HG02642 (cell line): ENCODE measurements around the gene NFIC.
"Not testable (repeated sequence)": the region's sequence is repeated elsewhere in the genome, so short reads cannot be mapped to it uniquely, and the experiment has no call there.

Experiments
- ATAC-seq: cut with Tn5 transposase; IDR thresholded peaks from one replicate; pipeline ENCODE4 v1.9.1; 2021; ENCODE audit warnings: mild to moderate bottlenecking; ENCODE audit not compliant: unreplicated experiment, poor library complexity

NFIC gene

DNA sequence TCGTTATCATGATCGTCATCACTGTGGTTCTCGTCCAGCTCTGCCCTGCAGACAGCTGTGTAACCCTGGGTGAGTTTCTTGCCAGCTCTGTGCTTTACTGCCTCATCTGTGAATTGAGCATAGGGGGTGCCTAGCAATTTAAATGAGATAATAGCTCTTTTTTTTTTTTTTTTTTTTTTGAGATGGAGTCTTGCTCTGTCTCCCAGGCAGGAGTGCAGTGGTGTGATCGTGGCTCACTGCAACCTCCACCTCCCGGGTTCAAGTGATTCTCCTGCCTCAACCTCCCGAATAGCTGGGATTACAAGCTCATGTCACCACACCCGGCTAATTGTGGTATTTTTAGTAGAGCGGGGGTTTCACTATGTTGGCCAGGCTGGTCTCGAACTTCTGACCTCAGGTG is 25.5 kb downstream of the NFIC start:
- ATAC-seq = not testable (repeated sequence)

GRCh38 chr19:3392480-3392879 is 26.1 kb downstream of the NFIC start:
- ATAC-seq = no peak

DNA sequence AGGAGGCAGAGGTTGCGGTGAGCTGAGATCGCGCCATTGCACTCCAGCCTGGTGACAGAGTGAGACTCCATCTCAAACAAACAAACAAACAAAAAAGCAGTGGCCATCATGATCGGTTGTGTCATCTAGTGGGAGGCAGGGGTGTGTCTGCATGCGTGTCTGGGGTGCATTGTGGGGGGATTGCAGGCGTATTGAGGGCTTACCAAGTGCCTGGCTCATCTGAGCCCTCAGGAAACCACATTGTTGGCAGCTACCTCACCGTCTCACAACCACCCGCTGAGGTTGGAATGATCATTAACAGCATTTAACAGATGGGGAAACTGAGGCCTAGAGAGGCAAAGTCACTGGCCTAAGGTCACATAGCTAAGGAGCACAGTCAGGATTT is 30.5 kb downstream of the NFIC start:
- no peak for ATAC-seq

DNA sequence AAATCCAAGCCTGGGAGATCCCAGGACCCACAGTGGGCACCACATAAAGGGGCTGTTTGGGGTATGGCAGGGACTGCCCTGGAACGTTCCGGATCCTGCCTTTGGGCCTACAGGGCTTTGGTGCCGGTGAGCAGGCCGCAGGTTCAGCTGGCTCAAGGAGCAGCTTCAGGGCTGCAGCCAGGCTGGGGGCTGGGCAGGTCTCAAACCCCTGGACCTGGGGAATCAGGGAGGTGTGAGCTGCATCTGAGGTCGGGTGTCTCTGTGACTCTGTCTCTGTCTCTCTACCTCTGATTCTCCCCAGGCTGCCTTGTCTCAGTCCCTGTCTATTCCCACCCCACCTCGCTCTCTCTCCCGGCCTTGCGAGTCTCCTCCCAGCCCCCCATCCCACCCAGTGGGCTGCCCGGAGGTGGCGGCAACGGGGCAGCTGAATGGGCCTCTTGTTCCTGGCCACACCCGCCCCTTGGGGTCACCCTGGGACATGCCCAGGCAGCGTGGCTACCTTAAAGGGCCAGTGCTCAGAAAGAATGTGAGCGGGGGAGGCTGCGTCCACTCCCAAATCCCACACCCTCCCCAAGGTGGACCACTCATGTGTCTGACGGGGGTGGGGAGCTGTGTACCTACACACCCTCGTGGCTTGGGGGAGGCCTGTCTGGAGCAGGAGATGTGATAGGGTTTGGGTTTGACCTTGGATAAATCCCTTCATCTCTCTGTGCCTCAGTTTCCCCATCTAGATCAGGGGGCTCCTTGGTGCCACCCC is 31.1 kb downstream of the NFIC start:
- no peak for ATAC-seq

- ATAC-seq = no peak
Observed at GRCh38 chr19:3398114-3398899, 31.9 kb downstream of the NFIC start.

DNA sequence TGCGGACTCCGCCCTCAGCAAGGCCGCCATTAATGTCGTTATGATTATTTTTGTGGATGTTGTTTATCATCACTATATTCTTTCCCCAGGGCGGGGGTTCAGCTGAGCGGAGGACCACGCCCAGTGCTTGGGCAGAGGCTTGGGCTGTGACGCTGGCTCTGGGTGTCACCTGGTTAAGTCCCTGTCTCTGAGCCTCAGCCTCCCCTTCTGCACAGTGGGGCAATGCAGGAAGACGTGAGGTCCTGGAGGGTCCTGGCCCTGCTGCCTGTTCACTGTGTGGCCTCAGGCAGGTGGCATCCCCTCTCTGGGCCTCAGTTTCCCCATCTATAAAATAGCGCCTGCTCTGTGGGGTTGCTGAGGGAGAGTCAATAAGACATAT is 32.5 kb downstream of the NFIC start:
- ATAC-seq = no peak

DNA sequence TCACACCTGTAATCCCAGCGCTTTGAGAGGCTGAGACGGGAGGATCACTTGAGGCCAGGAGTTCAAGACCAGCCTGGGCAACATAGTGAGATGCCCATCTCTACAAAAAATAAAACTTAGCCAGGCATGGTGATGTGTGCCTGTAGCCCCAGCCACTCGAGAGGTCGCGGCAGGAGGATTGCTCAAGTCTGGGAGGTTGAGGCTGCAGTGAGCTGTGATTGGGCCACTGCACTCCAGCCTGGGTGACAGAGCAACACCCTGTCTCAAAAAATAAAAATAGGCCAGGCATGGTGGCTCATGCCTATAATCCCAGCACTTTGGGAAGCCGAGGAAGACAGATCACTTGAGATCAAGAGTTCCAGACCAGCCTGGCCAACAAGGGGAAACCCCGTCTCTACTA is 32.9 kb downstream of the NFIC start:
- not testable (repeated sequence) for ATAC-seq

- no peak for ATAC-seq
Observed at GRCh38 chr19:3401004-3401768, 34.8 kb downstream of the NFIC start.

DNA sequence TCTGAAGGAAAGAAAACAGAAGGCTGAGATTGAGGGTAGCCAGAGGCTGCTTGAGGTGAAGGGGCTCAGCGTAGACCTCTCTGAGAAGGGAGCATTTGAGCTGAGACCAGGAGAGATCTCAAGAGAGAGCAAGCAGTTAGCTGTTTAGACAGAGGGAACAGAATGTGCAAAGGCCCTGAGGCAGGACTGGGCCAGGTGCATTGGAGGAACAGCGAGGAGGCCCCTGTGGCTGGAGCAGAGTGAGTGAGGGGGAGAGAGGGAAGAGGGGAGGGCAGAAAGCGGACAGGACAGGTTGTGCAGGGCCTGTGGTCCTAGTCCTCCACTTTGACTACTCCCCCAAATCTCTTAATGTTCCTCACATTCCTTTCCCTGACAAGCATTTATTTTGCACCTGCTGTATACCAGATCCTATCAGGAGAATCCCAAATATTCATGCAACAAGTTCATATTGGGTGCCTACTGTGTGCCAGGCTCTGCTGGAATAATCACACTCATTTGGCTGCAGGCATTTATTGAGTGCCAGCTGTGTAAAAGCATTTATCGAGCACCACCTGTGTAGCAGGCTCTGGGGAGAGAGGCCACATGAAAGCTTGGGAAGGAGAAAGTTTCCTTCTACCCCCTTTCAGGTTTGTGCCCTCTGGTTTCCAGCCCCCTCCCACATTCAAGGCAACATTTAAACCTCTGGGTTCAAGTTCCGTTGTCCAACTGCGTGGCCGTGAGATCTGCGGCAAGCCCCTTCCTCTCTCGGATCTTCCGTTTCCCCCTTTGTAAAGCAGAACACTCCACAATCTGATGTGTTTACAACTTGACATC is 36.5 kb downstream of the NFIC start:
- no peak for ATAC-seq

DNA sequence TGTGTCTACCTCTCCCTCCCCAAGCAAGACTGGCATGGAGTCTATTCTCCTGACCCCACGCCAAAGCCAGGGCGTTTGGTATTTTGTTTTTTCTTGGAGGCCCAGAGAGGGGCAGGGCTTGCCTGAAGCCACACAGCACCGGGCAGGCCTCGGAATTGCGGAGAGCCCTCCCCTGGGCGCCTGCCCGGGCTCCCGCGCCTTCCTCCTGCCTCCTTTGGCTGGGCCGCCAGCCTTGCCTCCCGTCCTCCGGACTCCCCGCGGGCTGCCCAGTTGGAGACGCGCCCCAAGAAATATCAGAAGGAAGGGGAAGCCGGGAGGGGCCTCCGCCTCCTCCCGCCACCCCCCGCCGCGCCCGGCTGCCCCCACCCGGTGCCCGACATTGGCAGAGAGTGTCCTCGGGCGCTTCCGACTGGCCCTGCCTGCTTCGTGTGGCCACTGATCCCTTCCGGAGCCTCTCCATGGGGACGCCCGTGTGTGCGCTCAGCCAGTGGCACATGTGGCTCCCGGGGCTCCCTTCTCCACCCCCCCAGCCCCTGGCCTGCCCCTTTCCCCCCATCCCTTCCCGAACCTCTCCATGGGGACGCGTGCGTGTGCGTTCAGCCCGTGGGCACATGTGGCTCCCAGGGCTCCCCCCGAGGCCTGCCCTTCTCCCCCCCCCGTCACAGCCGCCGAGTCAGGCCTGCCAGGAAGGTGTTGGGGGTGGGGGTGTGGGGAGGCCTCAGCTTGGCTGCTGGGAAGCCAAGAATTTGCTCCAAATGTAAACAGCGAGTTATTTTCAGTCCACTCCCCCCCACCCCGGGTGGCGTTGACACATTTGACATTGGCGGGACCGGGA is 37.3 kb downstream of the NFIC start:
- ATAC-seq = no peak

DNA sequence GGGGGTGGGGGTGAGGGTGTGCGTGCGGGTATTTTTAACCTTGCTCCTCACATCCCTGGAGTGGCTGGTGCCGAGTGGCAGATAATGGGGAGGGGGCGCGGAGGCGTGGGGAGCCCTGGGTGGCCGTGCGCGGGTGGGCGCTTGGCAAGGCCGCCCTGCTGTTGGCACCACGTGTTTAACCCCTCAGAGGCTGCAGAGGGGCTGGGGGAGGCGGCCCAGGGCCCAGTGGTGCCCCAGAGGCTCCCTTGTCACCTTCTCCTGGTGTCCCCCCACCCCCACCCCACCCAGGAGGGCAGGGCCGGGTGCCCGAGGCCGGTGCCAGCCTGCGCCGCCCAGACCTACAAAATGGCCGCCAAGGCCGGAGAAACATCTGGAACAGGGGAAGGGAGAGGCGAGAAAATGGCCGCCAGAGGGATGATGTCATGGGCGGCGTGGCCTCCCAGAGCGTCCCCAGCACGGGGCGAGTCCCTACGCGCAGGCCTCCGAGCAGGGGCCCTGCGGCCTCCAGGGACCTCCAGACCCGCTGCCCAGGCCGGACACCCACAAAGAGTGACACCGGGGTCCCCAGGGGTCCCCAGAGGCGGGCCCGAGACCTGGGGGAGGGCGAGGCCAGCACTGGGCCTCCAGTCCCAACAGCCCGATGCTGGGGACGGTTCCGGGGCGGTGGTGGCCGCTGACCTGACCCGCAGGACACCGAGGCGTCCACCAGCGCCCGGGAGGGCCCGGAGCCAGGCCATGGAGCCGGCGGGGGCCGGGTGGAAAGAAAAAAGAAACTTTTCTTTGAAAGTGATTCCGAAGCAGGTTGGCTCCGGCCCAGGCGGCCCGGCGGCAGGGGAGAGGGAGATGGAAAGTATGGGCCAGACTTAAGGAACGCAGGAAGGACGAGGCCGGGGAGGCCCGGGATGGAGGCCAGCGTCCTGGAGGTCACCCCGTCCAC is 38.2 kb downstream of the NFIC start:
- ATAC-seq = no peak

- no peak for ATAC-seq
Observed at GRCh38 chr19:3405261-3405653, 38.9 kb downstream of the NFIC start.

DNA sequence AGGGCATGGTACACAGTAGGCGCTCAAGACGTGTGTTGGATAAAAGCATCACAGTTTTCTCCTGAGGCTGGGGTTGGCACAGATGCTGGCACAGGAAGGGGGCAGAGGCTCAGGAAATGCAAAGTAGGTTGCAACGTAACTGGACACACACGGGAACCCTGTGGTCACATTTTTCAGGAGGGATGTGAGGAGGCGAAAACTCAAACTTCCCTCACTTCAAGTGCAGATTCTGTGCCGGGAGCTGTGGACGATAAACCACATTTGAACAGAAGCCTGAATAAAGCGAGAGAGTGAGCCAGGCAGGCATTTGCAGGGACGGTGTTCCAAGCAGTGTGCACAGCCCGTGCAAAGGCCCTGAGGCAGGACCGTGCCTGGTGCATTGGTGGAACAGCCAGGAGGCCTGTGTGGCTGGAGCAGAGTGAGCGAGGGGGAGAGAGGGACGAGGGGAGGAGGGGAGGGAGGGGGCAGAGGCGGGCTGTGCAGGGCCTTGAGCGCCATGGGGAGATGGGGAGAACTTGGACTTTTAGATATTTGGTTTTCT is 40.3 kb downstream of the NFIC start:
- ATAC-seq = no peak

DNA sequence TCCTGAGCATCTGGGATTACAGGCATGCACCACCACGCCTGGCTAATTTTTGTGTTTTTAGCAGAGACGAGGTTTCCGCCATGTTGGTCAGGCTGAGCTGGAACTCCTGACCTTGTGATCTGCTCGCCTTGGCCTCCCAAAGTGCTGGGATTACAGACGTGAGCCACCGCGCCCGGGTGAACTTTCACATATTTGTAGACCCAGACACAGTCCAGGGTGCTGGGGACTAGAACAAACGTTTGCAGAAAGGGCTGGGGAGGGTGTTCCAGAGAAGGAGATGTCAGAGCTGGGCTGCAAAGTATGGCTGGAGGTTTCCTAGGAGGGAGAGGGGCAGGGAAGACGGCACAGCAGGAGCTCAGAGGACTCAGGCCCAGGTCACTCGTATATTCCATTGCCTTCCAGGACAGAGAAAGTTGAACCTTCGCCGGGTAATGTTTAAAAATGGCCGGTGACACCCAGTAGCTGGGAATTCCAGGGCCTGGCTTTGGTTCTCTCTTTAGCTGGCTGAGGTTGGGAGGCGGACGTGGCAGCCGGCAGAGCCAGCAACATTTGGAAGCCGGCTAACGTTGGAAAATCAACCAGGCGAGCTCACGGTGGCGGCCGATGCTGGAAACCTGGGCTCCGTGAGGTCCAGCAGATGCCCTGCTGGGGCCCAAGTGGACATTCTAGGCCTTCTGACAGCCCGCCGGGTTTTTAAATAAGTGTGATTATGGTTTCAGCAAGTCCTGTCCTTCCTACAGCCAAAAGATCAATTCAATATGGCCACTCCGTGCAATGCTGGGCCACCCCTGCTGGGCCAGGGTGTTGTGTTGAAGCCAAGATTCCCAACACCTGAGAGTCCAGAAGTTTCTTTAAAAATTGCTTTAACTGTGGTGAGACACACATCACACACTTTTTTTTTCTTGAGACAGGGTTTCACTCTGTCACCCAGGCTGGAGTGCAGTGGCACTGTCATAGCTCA is 41.5 kb downstream of the NFIC start:
- ATAC-seq = no peak

GRCh38 chr19:3408996-3409345 is 42.6 kb downstream of the NFIC start:
- no peak for ATAC-seq

- ATAC-seq = no peak
Observed at GRCh38 chr19:3409346-3410064, 43.1 kb downstream of the NFIC start.

DNA sequence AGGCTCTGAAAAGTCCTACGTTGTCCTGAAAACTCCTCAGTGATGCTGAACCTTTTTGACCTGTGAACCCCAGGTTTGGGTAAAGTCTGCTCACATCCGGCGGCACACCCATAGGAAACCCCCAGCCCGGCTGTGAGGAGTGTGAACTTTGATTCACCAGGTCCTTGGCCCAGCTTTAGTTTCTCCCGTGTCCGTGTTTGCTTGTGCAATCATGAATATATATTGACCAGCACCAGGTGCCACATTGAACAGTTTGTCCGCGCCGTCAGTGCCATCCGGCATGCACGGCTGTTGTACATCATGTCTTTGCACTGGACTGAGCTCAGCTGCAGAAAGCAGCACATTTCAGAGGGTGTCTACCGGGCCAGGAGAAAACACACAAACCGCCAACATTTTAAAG is 45.3 kb downstream of the NFIC start:
- ATAC-seq = no peak
